Stimulated activated CD8-positive, alpha-beta memory T cell treated with anti-CD3 and anti-CD28 coated beads, Interleukin-7, amount 100 ng/mL, for 24 hours (primary cell): ENCODE results near the gene MICAL3.
"Not testable (repeated sequence)": the region's sequence is repeated elsewhere in the genome, so short reads cannot be mapped to it uniquely, and the experiment has no call there.

Experiments
- DNase-seq: peaks from one replicate; pipeline ENCODE4 v3.0.0-alpha.2; 2020; ENCODE audit warnings: low read depth

MICAL3 gene

GRCh38 chr22:18059094-18059417 is 34.7 kb upstream of the MICAL3 start:
- no peak for DNase-seq

GRCh38 chr22:18058371-18059093 is 34.2 kb upstream of the MICAL3 start:
- no peak for DNase-seq

DNA sequence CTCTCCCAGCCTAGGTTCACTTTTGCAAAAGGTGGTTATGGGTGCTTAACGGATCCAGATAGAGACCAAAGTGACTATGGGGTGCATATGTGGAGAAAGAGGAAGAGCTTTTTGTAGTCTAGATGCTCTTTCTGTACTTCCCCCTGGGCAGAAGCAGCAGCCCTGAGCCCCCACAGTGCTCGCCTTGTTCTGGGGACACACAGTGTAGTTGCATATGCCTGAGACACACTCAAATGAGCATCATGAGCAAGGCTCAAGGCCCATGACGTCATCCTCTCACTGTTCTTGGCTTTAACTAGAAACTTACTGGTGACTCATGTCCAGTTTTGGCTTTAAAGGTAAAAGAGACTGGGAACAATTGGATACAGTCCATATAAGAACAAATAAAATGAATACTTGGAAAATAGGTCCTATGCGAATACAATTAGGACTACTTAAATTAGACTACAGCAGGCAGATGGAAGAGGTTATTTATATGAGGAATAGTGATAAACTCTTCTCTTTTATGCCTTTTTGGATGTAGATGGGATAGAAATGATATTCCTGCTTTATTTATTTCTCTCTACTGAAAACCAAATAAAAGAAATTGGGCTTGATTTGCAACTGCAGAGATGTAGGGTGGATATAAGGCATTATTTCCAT is 33.3 kb upstream of the MICAL3 start:
- no peak for DNase-seq

- DNase-seq: no peak
These were observed 32.6 kb upstream of the MICAL3 start for GRCh38 chr22:18056807-18057474.

GRCh38 chr22:18056161-18056666 is 31.9 kb upstream of the MICAL3 start:
- no peak for DNase-seq

GRCh38 chr22:18055619-18056160 is 31.3 kb upstream of the MICAL3 start:
- no peak for DNase-seq

- not testable (repeated sequence) for DNase-seq
These were observed 29.0 kb upstream of the MICAL3 start for GRCh38 chr22:18053216-18053946.

DNA sequence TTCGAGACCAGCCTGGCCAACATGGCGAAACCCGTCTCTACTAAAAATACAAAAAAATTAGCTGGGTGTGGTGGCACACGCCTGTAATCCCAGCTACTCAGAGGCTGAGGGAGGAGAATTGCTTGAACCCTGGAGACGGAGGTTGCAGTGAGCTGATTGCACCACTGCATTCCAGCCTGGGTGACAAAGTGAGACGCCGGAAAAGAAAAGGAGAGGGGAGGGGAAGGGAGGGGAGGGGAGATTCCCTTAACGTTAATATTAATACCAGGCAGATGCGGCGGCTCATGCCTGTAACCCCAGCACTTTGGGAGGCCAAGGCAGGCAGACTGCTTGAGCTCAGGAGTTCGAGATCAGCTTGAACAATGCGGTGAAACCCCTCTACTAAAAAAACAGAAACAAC is 26.8 kb upstream of the MICAL3 start:
- DNase-seq: not testable (repeated sequence)

DNA sequence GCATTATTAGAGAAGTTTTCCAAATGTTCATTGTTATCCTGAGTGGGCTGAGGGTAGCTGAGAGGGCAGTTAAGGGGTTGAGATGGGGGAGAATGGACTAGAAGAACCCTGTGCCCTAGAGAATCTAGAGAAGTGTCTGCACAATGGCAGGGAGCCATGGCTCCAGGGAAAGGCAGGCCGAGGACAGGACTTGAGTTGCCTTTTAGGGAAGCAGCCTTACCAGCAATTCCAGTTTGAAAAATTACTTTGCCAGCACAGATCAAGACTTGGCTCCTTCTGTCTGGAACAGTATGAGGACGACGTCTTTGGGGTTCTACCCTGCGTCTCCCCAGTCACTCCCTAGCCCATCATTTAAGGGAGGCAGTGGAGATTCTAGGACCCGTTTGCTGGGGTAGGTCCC is 25.7 kb upstream of the MICAL3 start:
- DNase-seq: no peak

GRCh38 chr22:18048441-18048898 is 24.1 kb upstream of the MICAL3 start:
- no peak for DNase-seq

DNA sequence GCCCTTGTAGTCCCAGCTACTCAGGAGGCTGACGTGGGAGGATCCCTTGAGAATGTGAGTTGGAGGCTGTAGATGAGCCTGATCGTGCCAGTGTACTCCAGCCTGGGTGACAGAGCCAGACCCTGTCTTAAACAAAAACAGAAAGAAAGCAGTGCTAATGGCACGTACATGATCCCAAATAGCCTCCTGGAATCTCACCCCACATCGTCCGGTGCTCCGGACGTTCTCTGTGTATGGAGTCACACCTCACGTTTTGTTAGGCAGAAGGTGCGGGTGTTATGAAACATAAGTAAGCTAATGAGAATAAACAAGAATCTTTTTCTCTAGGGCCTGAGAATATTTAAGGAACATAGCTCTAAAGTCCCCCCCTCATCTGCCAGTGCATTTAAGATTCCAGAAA is 23.7 kb upstream of the MICAL3 start:
- no peak for DNase-seq

DNA sequence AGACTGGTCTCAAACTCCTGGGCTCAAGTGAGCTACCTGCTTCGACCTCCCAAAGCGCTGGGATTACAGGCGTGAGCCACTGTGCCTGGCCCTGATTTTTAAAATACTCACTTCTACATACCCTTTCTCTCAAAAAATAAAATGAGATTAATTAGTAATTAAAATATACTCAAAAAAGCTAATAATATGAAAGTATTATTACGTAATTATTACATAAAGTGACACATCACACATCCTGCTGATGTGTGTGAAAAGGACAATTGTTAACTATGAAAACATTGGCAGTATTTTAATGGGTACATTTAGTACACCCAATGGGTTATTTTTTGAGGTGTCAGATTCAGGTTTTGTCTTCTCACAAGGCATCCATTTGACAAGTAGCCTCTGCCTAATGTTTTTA is 21.4 kb upstream of the MICAL3 start:
- DNase-seq: no peak

DNA sequence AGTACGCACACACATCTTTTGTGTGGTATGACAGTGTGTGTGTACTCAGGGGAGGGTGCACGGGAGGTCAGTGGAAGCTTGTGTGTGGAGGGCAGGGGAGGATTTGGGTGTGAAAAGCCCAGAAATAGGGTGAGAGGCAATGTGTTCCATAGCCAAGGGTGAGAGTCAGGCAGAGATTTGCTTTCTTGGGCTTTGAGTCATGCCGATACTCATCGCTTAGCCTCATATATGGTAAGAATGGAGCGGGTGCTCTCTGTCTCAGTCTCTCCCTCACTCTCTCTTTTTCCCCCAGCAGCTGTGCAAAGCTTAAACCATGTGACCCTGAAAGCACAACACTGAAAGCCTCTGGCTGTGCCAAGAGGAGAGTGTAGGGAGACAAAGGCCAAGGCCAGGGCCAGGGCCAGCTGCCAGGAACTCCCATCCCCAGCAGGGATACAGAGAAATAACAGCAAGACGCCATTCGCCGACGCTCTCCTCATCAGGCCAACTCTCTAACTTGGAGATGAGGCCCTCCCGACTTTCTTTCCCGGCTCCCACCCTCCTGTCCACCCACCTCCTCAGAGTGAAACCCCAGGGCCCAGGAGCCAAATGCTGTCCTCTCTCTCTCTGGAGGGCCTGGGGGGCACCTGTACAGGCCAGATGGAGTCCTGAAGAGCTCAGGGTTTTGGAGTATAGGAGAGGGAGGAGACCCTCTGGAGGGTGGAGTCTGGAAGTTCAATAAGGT is 20.3 kb upstream of the MICAL3 start:
- no peak for DNase-seq

GRCh38 chr22:18042685-18043084 is 18.3 kb upstream of the MICAL3 start:
- DNase-seq: no peak

DNA sequence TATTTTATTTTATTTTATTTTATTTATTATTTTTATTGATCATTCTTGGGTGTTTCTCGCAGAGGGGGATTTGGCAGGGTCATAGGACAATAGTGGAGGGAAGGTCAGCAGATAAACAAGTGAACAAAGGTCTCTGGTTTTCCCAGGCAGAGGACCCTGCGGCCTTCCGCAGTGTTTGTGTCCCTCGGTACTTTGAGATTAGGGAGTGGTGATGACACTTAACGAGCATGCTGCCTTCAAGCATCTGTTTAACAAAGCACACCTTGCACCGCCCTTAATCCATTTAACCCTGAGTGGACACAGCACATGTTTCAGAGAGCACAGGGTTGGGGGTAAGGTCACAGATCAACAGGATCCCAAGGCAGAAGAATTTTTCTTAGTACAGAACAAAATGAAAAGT is 16.5 kb upstream of the MICAL3 start:
- not testable (repeated sequence) for DNase-seq

GRCh38 chr22:18035751-18036150 is 11.4 kb upstream of the MICAL3 start:
- DNase-seq: no peak

DNA sequence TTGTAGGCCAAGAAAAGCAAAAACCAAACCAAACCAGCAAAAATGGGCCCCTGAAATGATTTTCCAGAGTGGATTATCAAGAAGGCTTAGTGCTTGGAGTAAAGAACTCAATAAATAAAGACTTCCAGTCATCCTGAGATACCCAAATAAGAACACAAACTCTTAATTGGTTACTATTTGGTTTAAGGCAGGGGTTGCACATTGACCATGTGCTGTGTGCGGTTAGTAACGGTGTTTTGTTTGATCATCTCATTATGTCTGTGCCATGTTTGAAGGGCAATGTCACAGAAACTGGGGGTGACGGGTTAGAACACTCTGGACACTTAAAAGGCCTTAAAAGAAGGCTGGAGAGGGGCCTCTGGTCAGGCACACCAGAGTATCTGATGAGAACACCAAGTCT is 9.7 kb upstream of the MICAL3 start:
- no peak for DNase-seq

DNA sequence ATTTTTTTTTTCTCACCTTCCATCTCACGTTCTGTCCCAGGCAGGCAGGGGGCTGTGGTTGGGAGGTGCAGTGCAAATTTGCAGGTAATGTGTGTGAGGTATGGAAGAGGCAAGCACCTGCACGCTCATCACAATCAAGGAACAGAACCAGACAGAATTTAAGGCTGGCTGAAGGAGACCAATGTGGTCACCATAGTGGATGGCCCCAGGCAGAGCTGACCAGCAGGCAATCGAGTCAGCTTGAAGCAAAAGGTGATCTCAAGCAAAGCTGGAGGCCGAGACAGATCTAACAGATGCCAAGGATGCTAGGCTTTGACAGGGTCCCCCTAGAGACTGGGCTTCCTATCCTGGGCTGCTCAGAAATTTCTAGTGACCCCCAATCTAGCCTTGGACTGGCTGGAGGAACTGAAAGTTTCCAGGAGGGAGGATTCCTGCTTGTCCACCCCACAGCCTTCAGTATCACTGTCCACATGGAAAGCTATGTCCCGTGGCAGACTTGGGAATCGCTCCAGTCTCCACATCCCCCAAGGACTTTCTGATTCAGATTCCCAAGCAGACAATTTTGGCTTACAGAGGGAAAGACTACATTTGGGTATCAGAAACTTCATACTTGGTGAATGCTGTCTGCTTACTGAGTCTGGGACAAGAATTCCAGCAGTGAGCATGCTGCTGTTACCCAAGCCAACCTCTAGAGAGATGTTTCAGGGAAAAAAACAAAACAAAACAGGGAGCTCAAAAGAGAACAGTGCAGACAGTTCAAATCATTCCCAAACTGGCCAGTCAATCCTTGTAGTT is 9.0 kb upstream of the MICAL3 start:
- no peak for DNase-seq

GRCh38 chr22:18032455-18033101 is 8.2 kb upstream of the MICAL3 start:
- no peak for DNase-seq
